NB4 (cell line): Measurements from ENCODE around the gene SNRPB.
"Not testable (repeated sequence)": the region's sequence is repeated elsewhere in the genome, so short reads cannot be mapped to it uniquely, and the experiment has no call there.

Experiments
- DNase-seq: peaks from one replicate; pipeline ENCODE4 v3.0.0; 2010; ENCODE audit warnings: low read depth
- H3K4me3 ChIP-seq: one replicate; pipeline ENCODE4 v1.5.1; 2011; ENCODE audit warnings: mild to moderate bottlenecking, low read depth, low read length, moderate library complexity
- MAX ChIP-seq: IDR thresholded peaks from 2 replicates; pipeline ENCODE4 v1.6.1; 2011; ENCODE audit warnings: low read depth, low read length
- MYC ChIP-seq: IDR thresholded peaks from 2 replicates; pipeline ENCODE4 v1.6.1; 2011; ENCODE audit warnings: low read depth, low read length
- POLR2A ChIP-seq: IDR thresholded peaks from 2 replicates; pipeline ENCODE4 v1.6.1; 2011; ENCODE audit warnings: mild to moderate bottlenecking; ENCODE audit not compliant: insufficient read length; ENCODE audit errors: extremely low read depth
- TF ChIP-seq, protein P1 (sequence below): IDR thresholded peaks from one replicate; pipeline ENCODE4 v1.5.1; 2012; ENCODE audit warnings: low read depth, low read length

The SNRPB gene

DNA sequence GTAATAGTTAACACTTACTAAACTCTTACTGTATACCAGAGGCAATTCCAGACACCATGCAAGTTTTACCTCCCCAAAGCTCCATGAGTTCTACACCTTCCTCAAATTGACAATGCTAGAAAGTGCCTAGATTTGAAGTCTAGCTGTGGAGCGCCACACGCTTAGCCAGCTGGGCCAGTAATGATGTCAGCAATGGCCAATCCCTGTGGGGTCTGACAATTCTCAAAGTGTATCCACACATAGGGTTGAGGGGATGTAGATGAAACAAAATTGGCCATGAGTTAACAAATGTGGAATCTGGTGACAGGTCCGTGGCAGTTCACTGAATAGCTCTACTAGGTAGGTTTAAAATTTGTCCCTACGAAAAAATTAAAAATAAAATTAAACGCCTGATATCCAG is 36.9 kb upstream of the SNRPB start:
- peak overlapping the region; percentile 91 for H3K4me3 ChIP-seq
- TF ChIP-seq MAX (no peak), MYC (no peak), POLR2A (no peak)
- TF ChIP-seq, protein P1, sequence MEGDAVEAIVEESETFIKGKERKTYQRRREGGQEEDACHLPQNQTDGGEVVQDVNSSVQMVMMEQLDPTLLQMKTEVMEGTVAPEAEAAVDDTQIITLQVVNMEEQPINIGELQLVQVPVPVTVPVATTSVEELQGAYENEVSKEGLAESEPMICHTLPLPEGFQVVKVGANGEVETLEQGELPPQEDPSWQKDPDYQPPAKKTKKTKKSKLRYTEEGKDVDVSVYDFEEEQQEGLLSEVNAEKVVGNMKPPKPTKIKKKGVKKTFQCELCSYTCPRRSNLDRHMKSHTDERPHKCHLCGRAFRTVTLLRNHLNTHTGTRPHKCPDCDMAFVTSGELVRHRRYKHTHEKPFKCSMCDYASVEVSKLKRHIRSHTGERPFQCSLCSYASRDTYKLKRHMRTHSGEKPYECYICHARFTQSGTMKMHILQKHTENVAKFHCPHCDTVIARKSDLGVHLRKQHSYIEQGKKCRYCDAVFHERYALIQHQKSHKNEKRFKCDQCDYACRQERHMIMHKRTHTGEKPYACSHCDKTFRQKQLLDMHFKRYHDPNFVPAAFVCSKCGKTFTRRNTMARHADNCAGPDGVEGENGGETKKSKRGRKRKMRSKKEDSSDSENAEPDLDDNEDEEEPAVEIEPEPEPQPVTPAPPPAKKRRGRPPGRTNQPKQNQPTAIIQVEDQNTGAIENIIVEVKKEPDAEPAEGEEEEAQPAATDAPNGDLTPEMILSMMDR: no peak
- DNase-seq: peak; percentile 29

DNA sequence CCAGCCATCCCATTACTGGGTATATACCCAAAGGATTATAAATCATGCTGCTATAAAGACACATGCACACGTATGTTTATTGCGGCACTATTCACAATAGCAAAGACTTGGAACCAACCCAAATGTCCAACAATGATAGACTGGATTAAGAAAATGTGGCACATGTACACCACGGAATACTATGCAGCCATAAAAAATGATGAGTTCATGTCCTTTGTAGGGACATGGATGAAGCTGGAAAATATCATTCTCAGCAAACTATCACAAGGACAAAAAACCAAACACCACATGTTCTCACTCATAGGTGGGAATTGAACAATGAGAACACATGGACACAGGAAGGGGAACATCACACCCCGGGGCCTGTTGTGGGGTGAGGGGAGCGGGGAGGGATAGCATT is 35.8 kb upstream of the SNRPB start:
- not testable (repeated sequence) for DNase-seq, H3K4me3 ChIP-seq

DNA sequence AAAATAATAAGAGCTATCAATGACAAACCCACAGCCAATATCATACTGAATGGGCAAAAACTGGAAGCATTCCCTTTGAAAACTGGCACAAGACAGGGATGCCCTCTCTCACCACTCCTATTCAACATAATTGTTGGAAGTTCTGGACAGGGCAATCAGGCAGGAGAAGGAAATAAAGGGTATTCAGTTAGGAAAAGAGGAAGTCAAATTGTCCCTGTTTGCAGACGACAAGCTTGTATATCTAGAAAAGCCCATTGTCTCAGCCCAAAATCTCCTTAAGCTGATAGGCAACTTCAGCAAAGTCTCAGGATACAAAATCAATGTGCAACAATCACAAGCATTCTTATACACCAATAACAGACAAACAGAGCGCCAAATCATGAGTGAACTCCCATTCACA is 34.2 kb upstream of the SNRPB start:
- not testable (repeated sequence) for DNase-seq, H3K4me3 ChIP-seq

GRCh38 chr20:2502808-2503384 is 32.3 kb upstream of the SNRPB start:
- not testable (repeated sequence) for DNase-seq, H3K4me3 ChIP-seq

DNA sequence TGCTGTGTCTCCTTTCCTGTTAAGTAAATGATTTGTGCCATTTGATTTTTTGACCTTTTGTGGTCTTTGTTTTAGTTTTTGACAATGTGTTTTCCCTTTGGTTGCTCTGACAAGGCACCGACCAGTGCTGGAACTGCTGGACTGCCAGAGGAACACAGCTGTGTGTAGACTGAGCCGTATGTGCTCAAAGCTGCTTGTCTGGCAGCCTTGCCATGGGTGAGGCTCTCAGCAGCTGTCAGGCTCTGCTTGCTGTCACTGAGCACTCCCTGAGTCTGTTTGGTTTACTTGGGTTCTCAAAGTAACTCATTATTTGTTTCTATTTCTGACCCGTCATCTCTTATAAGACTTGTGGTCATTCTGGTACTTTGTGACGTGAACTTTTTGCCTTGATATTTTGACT is 15.1 kb upstream of the SNRPB start:
- TF ChIP-seq POLR2A: no peak
- TF ChIP-seq MYC: no peak
- TF ChIP-seq, protein P1: no peak
- no peak for TF ChIP-seq MAX

GRCh38 chr20:2485080-2485479 is 14.5 kb upstream of the SNRPB start:
- no peak overlapping the region for H3K4me3 ChIP-seq
- no peak for DNase-seq
- no peak for TF ChIP-seq POLR2A

More for the DNA sequence above, 15.1 kb upstream of the SNRPB start:
- DNase-seq: no peak
- no peak overlapping the region for H3K4me3 ChIP-seq

- TF ChIP-seq MYC (no peak), POLR2A (no peak), MAX (no peak)
- TF ChIP-seq, protein P1: no peak
- no peak for DNase-seq
- no peak overlapping the region for H3K4me3 ChIP-seq
Measured at GRCh38 chr20:2483504-2483903, 12.9 kb upstream of the SNRPB start.

DNA sequence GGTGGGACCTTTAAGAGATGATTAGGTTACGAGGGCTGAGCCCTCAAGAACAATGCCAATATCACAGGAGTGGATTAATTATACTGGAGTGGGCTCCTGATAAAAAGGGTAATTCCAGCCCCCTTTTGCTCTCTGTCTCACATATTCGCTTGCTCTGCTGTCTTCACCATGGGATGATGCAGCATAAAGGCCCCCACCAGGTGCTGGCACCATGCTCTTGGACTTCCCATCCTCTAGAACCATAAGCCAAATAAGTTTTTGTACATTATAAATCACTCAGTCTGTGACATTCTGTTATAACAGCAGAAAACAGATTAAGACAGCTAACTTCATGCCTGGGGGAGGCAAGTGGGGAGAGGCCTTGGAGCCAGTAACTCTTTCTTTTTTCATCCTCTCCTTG is 9.8 kb upstream of the SNRPB start:
- DNase-seq: no peak
- TF ChIP-seq, protein P1: no peak

More for the DNA sequence above, 9.8 kb upstream of the SNRPB start:
- H3K4me3 ChIP-seq: no peak overlapping the region
